HepG2 (cell line): Measurements from ENCODE around the gene KDM8. TPM values are rescaled to one million over a fixed set of nuclear protein-coding genes. Genes with fewer than 3 reads are reported as not detected.

Source experiments
- HMGXB4 ChIP-seq, 2 experiments: sonication (generic) in 1 of 2; formaldehyde crosslinking in 1 of 2; IDR thresholded peaks; 2 replicates each; pipeline versions ENCODE4 v1.4.0 to v1.6.1; 2018 to 2020; ENCODE audit warnings: missing genetic modification reagents in 2 of 2, borderline replicate concordance in 1 of 2, low read depth in 1 of 2, mild to moderate bottlenecking in 1 of 2, missing biosample characterization in 1 of 2
- KLF12 ChIP-seq: sonication (generic); formaldehyde crosslinking; IDR thresholded peaks from 2 replicates; pipeline ENCODE4 v1.4.0; 2020; ENCODE audit warnings: missing genetic modification reagents, borderline replicate concordance
- MXD1 ChIP-seq: sonication (generic); formaldehyde crosslinking; IDR thresholded peaks from 2 replicates; pipeline ENCODE4 v1.4.0; 2020; ENCODE audit warnings: mild to moderate bottlenecking, missing genetic modification reagents
- MZF1 ChIP-seq: sonication (generic); formaldehyde crosslinking; IDR thresholded peaks from 2 replicates; pipeline ENCODE4 v1.8.1; 2023; ENCODE audit warnings: mild to moderate bottlenecking, missing genetic modification reagents, borderline replicate concordance
- PBX3 ChIP-seq: sonication (generic); formaldehyde crosslinking; IDR thresholded peaks from 2 replicates; pipeline ENCODE4 v1.8.1; 2023; ENCODE audit warnings: missing genetic modification reagents, inconsistent platforms, borderline replicate concordance
- SKI ChIP-seq: fragments of 450-650 bp; IDR thresholded peaks from one replicate; pipeline ENCODE4 v1.6.1; 2018; ENCODE audit warnings: mild to moderate bottlenecking; ENCODE audit not compliant: partially characterized antibody
- STAG1 ChIP-seq: sonication (generic); formaldehyde crosslinking; IDR thresholded peaks from 2 replicates; pipeline ENCODE4 v1.4.0; 2020; ENCODE audit warnings: missing genetic modification reagents
- SYNCRIP ChIP-seq: fragments of 200-400 bp; formaldehyde crosslinking; IDR thresholded peaks from 2 replicates; pipeline ENCODE4 v1.6.1; 2018; ENCODE audit warnings: mild to moderate bottlenecking, low read depth, low read length; ENCODE audit not compliant: insufficient read depth
- ZNF180 ChIP-seq: sonication (generic); formaldehyde crosslinking; IDR thresholded peaks from 2 replicates; pipeline ENCODE4 v1.4.0; 2020; ENCODE audit warnings: low read depth, missing genetic modification reagents, borderline replicate concordance
- ZNF251 ChIP-seq: sonication (generic); formaldehyde crosslinking; IDR thresholded peaks from 2 replicates; pipeline ENCODE4 v1.9.0; 2021; ENCODE audit warnings: mild to moderate bottlenecking, missing genetic modification reagents
- ZNF34 ChIP-seq: sonication (generic); formaldehyde crosslinking; IDR thresholded peaks from 2 replicates; pipeline ENCODE4 v1.4.0; 2020; ENCODE audit warnings: mild to moderate bottlenecking, missing genetic modification reagents, borderline replicate concordance
- polyA plus RNA-seq, 8 experiments: library from polyadenylated mRNA; depleted of rRNA in 3 of 8; stranded (reverse) in 7 of 8; unstranded in 1 of 8; fragments of >200 nt; fragmentation: Illumina TruSeq in 4 of 8; extraction: Trizol in 4 of 8; gene quantifications; 2 replicates each; pipeline versions ENCODE4 v1.2.1 to v1.2.3, GENCODE V29; 2011 to 2016; ENCODE audit warnings: low read depth in 4 of 8, missing spikeins in 1 of 8, mixed read lengths in 1 of 8; ENCODE audit not compliant: insufficient read depth in 1 of 8
- total RNA-seq, 5 experiments: library from RNA; depleted of rRNA; stranded (reverse); fragments of >200 nt; fragmentation: Illumina TruSeq; extraction: Trizol; gene quantifications; 2 replicates each; pipeline ENCODE4 v1.2.3, GENCODE V29; 2016; ENCODE audit warnings: low read depth in 1 of 5
- TF ChIP-seq, protein P1 (sequence below): sonication (generic); formaldehyde crosslinking; IDR thresholded peaks from 2 replicates; pipeline ENCODE4 v1.4.0; 2020; ENCODE audit warnings: missing genetic modification reagents

Gene KDM8
- total and polyA plus RNA-seq, 2 of the 13 experiments (the other 11 are each of a cell fraction or from before 2014, with no cell fraction given), result 3.3 to 8.6 TPM

GRCh38 chr16:27269300-27270150 lies 66.2 kb downstream of the KDM8 start (continued):
- TF ChIP-seq MZF1 (CRISPR knock-in tag) (no peak), STAG1 (CRISPR knock-in tag) (no peak), SYNCRIP (no peak), SKI (no peak), ZNF34 (CRISPR knock-in tag) (no peak), ZNF251 (no peak), ZNF180 (CRISPR knock-in tag) (no peak), HMGXB4 (CRISPR knock-in tag; IDR thresholded peaks at IDR 0.05; ENCODE audit: borderline replicate concordance in 1 of 2, low read depth in 1 of 2) (0 out of 4 replicates have a peak, but pooled peaks of 1 of the 2 experiments have one; percentile 29), PBX3 (CRISPR knock-in tag) (no peak), MXD1 (CRISPR knock-in tag) (no peak), KLF12 (CRISPR knock-in tag) (no peak)
- TF ChIP-seq, protein P1, sequence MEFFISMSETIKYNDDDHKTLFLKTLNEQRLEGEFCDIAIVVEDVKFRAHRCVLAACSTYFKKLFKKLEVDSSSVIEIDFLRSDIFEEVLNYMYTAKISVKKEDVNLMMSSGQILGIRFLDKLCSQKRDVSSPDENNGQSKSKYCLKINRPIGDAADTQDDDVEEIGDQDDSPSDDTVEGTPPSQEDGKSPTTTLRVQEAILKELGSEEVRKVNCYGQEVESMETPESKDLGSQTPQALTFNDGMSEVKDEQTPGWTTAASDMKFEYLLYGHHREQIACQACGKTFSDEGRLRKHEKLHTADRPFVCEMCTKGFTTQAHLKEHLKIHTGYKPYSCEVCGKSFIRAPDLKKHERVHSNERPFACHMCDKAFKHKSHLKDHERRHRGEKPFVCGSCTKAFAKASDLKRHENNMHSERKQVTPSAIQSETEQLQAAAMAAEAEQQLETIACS (CRISPR knock-in tag), result no peak
